Measurements from ENCODE around the gene PNPLA7. TPM values are rescaled to one million over a fixed set of nuclear protein-coding genes. Genes with fewer than 3 reads are reported as not detected.

Gene PNPLA7
- total and polyA plus RNA-seq, 12 donors, result 0.83 to 22.6 (median 9.4) TPM

DNA sequence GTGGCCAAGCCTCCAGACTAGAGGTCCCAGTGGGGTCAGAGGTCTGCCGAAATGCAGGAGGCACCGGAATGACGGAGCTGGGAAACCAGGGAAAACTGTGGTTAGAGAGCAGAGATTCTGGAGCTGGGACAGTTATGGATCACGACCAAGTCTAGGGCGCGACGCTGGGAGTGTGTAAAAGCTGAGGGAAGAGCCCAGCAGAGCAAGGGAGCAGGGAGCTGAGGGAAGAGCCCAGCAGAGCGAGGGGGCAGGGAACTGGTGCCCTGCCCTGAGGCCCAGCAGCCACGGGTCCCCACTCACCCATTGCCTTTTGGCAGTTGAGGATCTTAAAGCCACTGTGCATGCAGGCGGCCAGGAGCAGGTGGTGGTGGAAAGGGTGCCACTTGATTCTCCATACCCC lies 13.9 kb upstream of the PNPLA7 start:
- H3K4me3 ChIP-seq, result no peak overlapping the region
- TF ChIP-seq, protein P1, sequence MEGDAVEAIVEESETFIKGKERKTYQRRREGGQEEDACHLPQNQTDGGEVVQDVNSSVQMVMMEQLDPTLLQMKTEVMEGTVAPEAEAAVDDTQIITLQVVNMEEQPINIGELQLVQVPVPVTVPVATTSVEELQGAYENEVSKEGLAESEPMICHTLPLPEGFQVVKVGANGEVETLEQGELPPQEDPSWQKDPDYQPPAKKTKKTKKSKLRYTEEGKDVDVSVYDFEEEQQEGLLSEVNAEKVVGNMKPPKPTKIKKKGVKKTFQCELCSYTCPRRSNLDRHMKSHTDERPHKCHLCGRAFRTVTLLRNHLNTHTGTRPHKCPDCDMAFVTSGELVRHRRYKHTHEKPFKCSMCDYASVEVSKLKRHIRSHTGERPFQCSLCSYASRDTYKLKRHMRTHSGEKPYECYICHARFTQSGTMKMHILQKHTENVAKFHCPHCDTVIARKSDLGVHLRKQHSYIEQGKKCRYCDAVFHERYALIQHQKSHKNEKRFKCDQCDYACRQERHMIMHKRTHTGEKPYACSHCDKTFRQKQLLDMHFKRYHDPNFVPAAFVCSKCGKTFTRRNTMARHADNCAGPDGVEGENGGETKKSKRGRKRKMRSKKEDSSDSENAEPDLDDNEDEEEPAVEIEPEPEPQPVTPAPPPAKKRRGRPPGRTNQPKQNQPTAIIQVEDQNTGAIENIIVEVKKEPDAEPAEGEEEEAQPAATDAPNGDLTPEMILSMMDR (IDR thresholded peaks at IDR 0.05), result no peak
- no peak for DNase-seq
- peak in 3 of 8 donors; percentile 18 to 43 (median 38) for ATAC-seq
- no peaks in the 10 kb centered on the region for H3K27me3 ChIP-seq
- WGBS, 2 donors, result 89 to 91% methylated on average over 10 of the region's 10 CpGs
- no peak overlapping the region for H3K27ac ChIP-seq
- no peaks in the 10 kb centered on the region for H3K4me1 ChIP-seq
- peaks cover 0 to 60% (median 23%) of the 10 kb centered on the region in 9 donors for H3K36me3 ChIP-seq
- intact Hi-C loops (cut with DNase I), result no loop called here
- H3K9me3 ChIP-seq, result no peaks in the 10 kb centered on the region

DNA sequence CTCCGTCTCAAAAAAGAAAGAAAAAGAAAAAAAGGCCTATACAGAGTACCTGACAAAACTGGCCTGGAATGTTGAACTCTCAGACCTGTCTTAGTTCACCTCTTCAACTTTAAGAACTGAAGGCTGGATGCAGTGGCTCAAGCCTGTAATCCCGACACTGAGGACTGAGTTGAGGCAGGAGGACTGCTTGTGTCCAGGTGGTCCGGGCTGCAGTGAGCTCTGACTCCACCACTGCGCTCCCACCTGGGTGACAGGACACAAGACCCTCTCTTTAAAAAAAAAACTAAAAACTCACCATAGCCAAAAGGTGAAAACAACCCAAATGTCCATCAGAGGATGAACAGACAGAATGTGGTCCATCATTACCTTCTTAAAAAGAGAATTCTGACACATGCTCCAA lies 7.9 kb upstream of the PNPLA7 start:
- intact Hi-C loops (cut with DNase I), result no loop called here
- WGBS, 2 donors, result 95 to 98% methylated on average over 4 of the region's 4 CpGs
- Histone ChIP-seq H3K9me3 (no peaks in the 10 kb centered on the region), H3K27ac (no peak overlapping the region), H3K4me3 (no peak overlapping the region), H3K36me3 (peaks cover 0 to 94% (median 24%) of the 10 kb centered on the region in 9 donors), H3K27me3 (no peaks in the 10 kb centered on the region), H3K4me1 (peaks cover 0 to 8% (median 0%) of the 10 kb centered on the region in 9 donors)
- DNase-seq, result no peak
- TF ChIP-seq, protein P1 (IDR thresholded peaks at IDR 0.05), result no peak
- no peak for ATAC-seq

DNA sequence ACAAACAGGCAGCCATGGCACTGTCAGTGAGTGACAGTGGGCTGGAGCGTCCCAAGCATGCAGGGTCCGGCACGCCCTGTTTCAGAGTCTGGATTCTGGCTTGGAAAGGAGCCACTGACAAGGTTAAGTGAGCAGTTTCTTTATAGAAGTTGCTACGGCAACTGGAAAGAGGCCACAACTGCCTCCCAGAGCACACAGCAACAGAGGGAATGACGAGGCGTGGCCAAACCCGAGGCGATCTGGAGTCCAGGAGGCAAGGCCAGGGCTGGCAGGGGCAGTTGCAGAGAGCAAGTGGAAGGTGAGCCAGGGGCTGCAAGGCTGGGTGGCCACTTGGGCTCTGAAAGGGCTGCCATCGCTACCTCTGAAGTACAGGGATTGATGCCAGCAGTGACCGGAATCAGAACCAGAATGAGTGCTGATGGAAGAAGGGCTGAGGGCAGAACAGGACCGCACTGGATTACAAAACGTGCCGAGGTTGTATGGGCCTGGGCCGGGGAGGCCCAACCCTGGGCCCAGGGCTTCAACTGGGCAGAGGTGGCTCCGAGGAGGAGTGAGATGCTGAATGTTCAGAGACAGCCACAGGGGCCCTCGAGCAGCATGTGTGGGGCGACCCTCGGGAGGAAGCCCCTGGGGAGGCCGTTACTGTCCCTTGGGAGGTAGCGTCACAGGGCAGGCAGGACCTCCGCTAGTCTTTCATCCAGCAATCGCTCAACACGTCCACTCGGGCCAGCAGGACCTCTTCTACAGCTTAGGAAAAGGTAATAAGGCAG lies 6.1 kb upstream of the PNPLA7 start:
- DNase-seq (peak in 1 of 2 donors; percentile 49), ATAC-seq (peak in 2 of 8 donors; percentile 8 to 28)
- Histone ChIP-seq H3K27me3 (no peaks in the 10 kb centered on the region), H3K4me1 (peaks cover 0 to 19% (median 8%) of the 10 kb centered on the region in 9 donors), H3K9me3 (no peaks in the 10 kb centered on the region), H3K4me3 (no peak overlapping the region), H3K36me3 (peaks cover 0 to 81% (median 20%) of the 10 kb centered on the region in 9 donors), H3K27ac (peak overlapping the region in 2 of 10 donors; percentile 2 to 29)
- TF ChIP-seq, protein P1 (IDR thresholded peaks at IDR 0.05), result no peak
- 77 to 84% methylated on average over 24 of the region's 24 CpGs for WGBS, 2 donors
- intact Hi-C loops (cut with DNase I), result no loop called here

DNA sequence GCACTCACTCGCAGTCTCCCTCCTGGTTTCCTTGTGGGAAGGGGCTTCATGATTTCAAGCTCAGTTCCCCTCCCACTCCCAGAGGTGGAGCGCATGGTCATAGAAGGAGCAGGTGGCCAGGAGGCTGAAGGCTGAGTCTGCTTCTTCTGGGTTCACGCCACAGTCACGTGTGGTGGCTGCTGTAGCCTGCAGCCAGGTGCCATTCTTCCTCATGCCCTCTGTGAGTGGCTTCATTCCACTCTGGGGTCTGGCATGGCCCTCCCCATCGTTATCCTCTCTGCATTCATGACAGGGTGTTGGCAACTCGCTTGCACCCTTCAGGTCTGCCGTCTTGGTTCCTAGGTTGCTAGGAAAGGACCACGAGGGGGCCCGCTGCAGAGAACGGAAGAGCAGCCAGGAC lies 5.0 kb upstream of the PNPLA7 start:
- no peak for DNase-seq
- intact Hi-C loops (cut with DNase I), result no loop called here
- H3K27ac ChIP-seq, result no peak overlapping the region

More for the DNA sequence above, 5.0 kb upstream of the PNPLA7 start:
- Histone ChIP-seq H3K4me3 (no peak overlapping the region), H3K36me3 (peaks cover 0 to 75% (median 20%) of the 10 kb centered on the region in 9 donors), H3K27me3 (no peaks in the 10 kb centered on the region), H3K9me3 (no peaks in the 10 kb centered on the region), H3K4me1 (peaks cover 0 to 22% (median 10%) of the 10 kb centered on the region in 9 donors)
- ATAC-seq, result no peak
- TF ChIP-seq, protein P1 (IDR thresholded peaks at IDR 0.05), result no peak
- 87 to 89% methylated on average over 10 of the region's 10 CpGs for WGBS, 2 donors

Measured in heart right ventricle (tissue), 16 donors.